IMR-90 (cell line): ENCODE data around the gene HOXC12. TPM values are rescaled to one million over a fixed set of nuclear protein-coding genes. Genes with fewer than 3 reads are reported as not detected.

ENCODE experiments used
- ATAC-seq: fragments of 200-7000 bp; cut with Tn5 transposase; 2 replicates; pipeline ENCODE4 v1.9.1; 2020; ENCODE audit warnings: low read depth, mild to moderate bottlenecking, moderate library complexity
- BruUV-seq: library from RNA; stranded (reverse); fragments of 400-500 nt; replicated peaks from 2 replicates; lab custom pipeline; 2021; lab: Mats Ljungman, UMichigan
- CTCF ChIA-PET: fragments of 300-600 bp; formaldehyde crosslinking; extraction: SDS; loops from one replicate; lab custom pipeline; 2021; ENCODE audit warnings: antibody characterized with exemption; lab: Yijun Ruan, JAX
- POLR2A ChIA-PET: fragments of 300-600 bp; sonication (Branson Sonifier 250); formaldehyde crosslinking; loops from one replicate; lab custom pipeline; 2022; ENCODE audit warnings: antibody characterized with exemption; ENCODE audit not compliant: unreplicated experiment; lab: Charles Lee
- DNase-seq: peaks from one replicate; pipeline ENCODE4 v3.0.0; 2013
- H2AFZ ChIP-seq: replicated peaks from 2 replicates; pipeline ENCODE3; 2013; ENCODE audit warnings: low read length, mild to moderate bottlenecking; ENCODE audit not compliant: poor library complexity
- H2AK5ac ChIP-seq: 2 replicates; pipeline ENCODE4 v1.6.1; 2013; ENCODE audit warnings: low read depth, low read length, inconsistent platforms
- H2AK9ac ChIP-seq: replicated peaks from 2 replicates; pipeline ENCODE3; 2013; ENCODE audit warnings: mild to moderate bottlenecking, low read depth, low read length, moderate library complexity; ENCODE audit not compliant: poor library complexity
- H2BK120ac ChIP-seq: 2 replicates; pipeline ENCODE4 v1.6.1; 2013; ENCODE audit warnings: low read depth, low read length, inconsistent platforms
- H2BK15ac ChIP-seq: 3 replicates; pipeline ENCODE4 v1.6.1; 2013; ENCODE audit warnings: low read depth, low read length, inconsistent platforms
- H2BK20ac ChIP-seq: 2 replicates; pipeline ENCODE4 v1.6.1; 2013; ENCODE audit warnings: low read depth, mild to moderate bottlenecking, inconsistent platforms, low read length, moderate library complexity
- H2BK5ac ChIP-seq: 2 replicates; pipeline ENCODE4 v1.6.1; 2013; ENCODE audit warnings: mild to moderate bottlenecking, low read depth, low read length, inconsistent platforms; ENCODE audit not compliant: poor library complexity, severe bottlenecking
- H3K14ac ChIP-seq: replicated peaks from 2 replicates; pipeline ENCODE4 v1.6.1; 2013; ENCODE audit warnings: low read depth, low read length, inconsistent platforms
- H3K18ac ChIP-seq: 2 replicates; pipeline ENCODE4 v1.6.1; 2013; ENCODE audit warnings: low read depth, low read length, control low read depth
- H3K23ac ChIP-seq: 2 replicates; pipeline ENCODE4 v1.6.1; 2013; ENCODE audit warnings: low read depth, low read length, inconsistent platforms
- H3K27ac ChIP-seq: 2 replicates; pipeline ENCODE4 v1.5.1; 2013; ENCODE audit warnings: mild to moderate bottlenecking, control low read depth, low read length; ENCODE audit not compliant: insufficient read depth
- H3K27me3 ChIP-seq: 2 replicates; pipeline ENCODE4 v1.6.1; 2013; ENCODE audit warnings: low read length; ENCODE audit not compliant: control insufficient read depth, insufficient read depth
- H3K36me3 ChIP-seq: 2 replicates; pipeline ENCODE4 v1.6.1; 2013; ENCODE audit warnings: low read length, mixed read lengths; ENCODE audit not compliant: control insufficient read depth, insufficient read depth
- H3K4ac ChIP-seq: 2 replicates; pipeline ENCODE4 v1.6.1; 2013; ENCODE audit warnings: low read depth, low read length, inconsistent platforms
- H3K4me1 ChIP-seq: 2 replicates; pipeline ENCODE4 v1.6.1; 2013; ENCODE audit warnings: low read length, mixed read lengths; ENCODE audit not compliant: control insufficient read depth, insufficient read depth
- H3K4me2 ChIP-seq: 2 replicates; pipeline ENCODE4 v1.6.1; 2013; ENCODE audit warnings: low read depth, mild to moderate bottlenecking, control low read depth, low read length, moderate library complexity
- H3K4me3 ChIP-seq: 2 replicates; pipeline ENCODE4 v1.5.1; 2013; ENCODE audit warnings: low read depth, mild to moderate bottlenecking, control low read depth, low read length, moderate library complexity; ENCODE audit not compliant: insufficient read depth
- H3K56ac ChIP-seq: 2 replicates; pipeline ENCODE4 v1.6.1; 2013; ENCODE audit warnings: low read length, inconsistent platforms; ENCODE audit not compliant: insufficient read depth; ENCODE audit errors: extremely low read depth
- H3K79me1 ChIP-seq, 2 experiments: 2 replicates each; pipeline ENCODE4 v1.6.1; 2013; ENCODE audit warnings: low read length in 2 of 2, inconsistent platforms in 1 of 2, low read depth in 1 of 2
- H3K9ac ChIP-seq: 2 replicates; pipeline ENCODE4 v1.6.1; 2013; ENCODE audit warnings: low read depth, low read length, control low read depth
- H3K9me1 ChIP-seq: 2 replicates; pipeline ENCODE4 v1.6.1; 2013; ENCODE audit warnings: low read length, inconsistent platforms; ENCODE audit not compliant: insufficient read depth
- H3K9me3 ChIP-seq: 2 replicates; pipeline ENCODE4 v1.6.1; 2013; ENCODE audit warnings: low read length; ENCODE audit not compliant: control insufficient read depth, insufficient read depth
- H4K20me1 ChIP-seq: 2 replicates; pipeline ENCODE4 v1.6.1; 2013; ENCODE audit warnings: low read length, inconsistent platforms; ENCODE audit not compliant: insufficient read depth
- H4K5ac ChIP-seq: 2 replicates; pipeline ENCODE4 v1.6.1; 2013; ENCODE audit warnings: mild to moderate bottlenecking, low read depth, low read length, control low read depth
- H4K8ac ChIP-seq, 2 experiments: 2 replicates each; pipeline ENCODE4 v1.6.1; 2013; ENCODE audit warnings: low read depth in 2 of 2, low read length in 2 of 2, control low read depth in 1 of 2, inconsistent platforms in 1 of 2
- H4K91ac ChIP-seq: 2 replicates; pipeline ENCODE4 v1.6.1; 2013; ENCODE audit warnings: low read depth, low read length, inconsistent platforms; ENCODE audit not compliant: insufficient read depth
- BHLHE40 ChIP-seq: fragments of 150-350 bp; IDR thresholded peaks from 2 replicates; pipeline ENCODE4 v1.6.1; 2016; ENCODE audit warnings: mild to moderate bottlenecking, low read depth, low read length
- CEBPB ChIP-seq: IDR thresholded peaks from 2 replicates; pipeline ENCODE4 v1.6.1; 2012; ENCODE audit warnings: low read depth, low read length, improper control_type of control experiment
- CHD1 ChIP-seq: IDR thresholded peaks from 2 replicates; pipeline ENCODE4 v1.6.1; 2012; ENCODE audit warnings: low read depth, low read length, improper control_type of control experiment
- CTCF ChIP-seq: conservative IDR thresholded peaks from 2 replicates; pipeline ENCODE4 v1.5.1; 2012; ENCODE audit warnings: mild to moderate bottlenecking, low read depth, low read length, improper control_type of control experiment
- ELK1 ChIP-seq: fragments of 150-350 bp; IDR thresholded peaks from 2 replicates; pipeline ENCODE4 v1.6.1; 2016; ENCODE audit warnings: low read depth, mild to moderate bottlenecking, low read length, moderate library complexity, borderline replicate concordance
- FOS ChIP-seq: fragments of 150-350 bp; IDR thresholded peaks from 2 replicates; pipeline ENCODE4 v1.6.1; 2016; ENCODE audit warnings: low read depth, low read length
- MAFK ChIP-seq: IDR thresholded peaks from 2 replicates; pipeline ENCODE4 v1.6.1; 2012; ENCODE audit warnings: low read depth, low read length, improper control_type of control experiment
- MXI1 ChIP-seq: IDR thresholded peaks from 2 replicates; pipeline ENCODE4 v1.6.1; 2012; ENCODE audit warnings: low read depth, mild to moderate bottlenecking, low read length, moderate library complexity, borderline replicate concordance
- NFE2L2 ChIP-seq: fragments of 150-350 bp; IDR thresholded peaks from 2 replicates; pipeline ENCODE4 v1.6.1; 2016; ENCODE audit warnings: low read depth, mild to moderate bottlenecking, low read length
- POLR2A ChIP-seq: IDR thresholded peaks from 2 replicates; pipeline ENCODE4 v1.6.1; 2012; ENCODE audit warnings: mild to moderate bottlenecking, low read depth, low read length
- RCOR1 ChIP-seq: IDR thresholded peaks from 2 replicates; pipeline ENCODE4 v1.6.1; 2012; ENCODE audit warnings: mild to moderate bottlenecking, low read length, improper control_type of control experiment; ENCODE audit not compliant: insufficient replicate concordance
- RFX5 ChIP-seq: IDR thresholded peaks from 2 replicates; pipeline ENCODE4 v1.8.0; 2012; ENCODE audit warnings: low read depth, mild to moderate bottlenecking, low read length, moderate library complexity
- WGBS, 2 experiments: methylation state at CpG; one replicate each; pipeline versions ENCODE4 v1.1.5 to v1.1.7; 2013; ENCODE audit warnings: missing lambda C conversion rate in 2 of 2; ENCODE audit not compliant: insufficient read length in 1 of 2; ENCODE audit errors: extremely low coverage in 2 of 2; 5-methylcytosine and 5-hydroxymethylcytosine counted together
- dilution Hi-C: fragments of 300-500 bp; cut with HindIII; formaldehyde crosslinking; loops from one replicate; pipeline ENCODE4 v1.14.3; 2018; ENCODE audit warnings: low sequenced_read_pairs; ENCODE audit not compliant: unreplicated experiment
- in situ Hi-C: fragments of 300-500 bp; cut with MboI; formaldehyde crosslinking; loops from 3 replicates; pipeline ENCODE4 v1.14.3; 2019; ENCODE audit warnings: low sequenced_read_pairs, inconsistent platforms, mixed read lengths
- intact Hi-C: fragments of 100-400 bp; cut with micrococcal nuclease; formaldehyde crosslinking; loops from 2 replicates; pipeline ENCODE4 v1.10.0; 2022
- polyA plus RNA-seq, 3 experiments: library from polyadenylated mRNA; depleted of rRNA; stranded (reverse); fragments of >200 nt; gene quantifications; 2 replicates each; pipeline ENCODE4 v1.2.3, GENCODE V29; 2012; ENCODE audit warnings: low replicate concordance in 1 of 3
- total RNA-seq: library from RNA; depleted of rRNA; stranded (reverse); fragments of >200 nt; gene quantifications from 2 replicates; pipeline ENCODE4 v1.2.3, GENCODE V29; 2012

Gene HOXC12
- total and polyA plus RNA-seq, 2 of the 4 experiments (the other 2 are of a cell fraction), result not detected

GRCh38 chr12:53994264-53995001, 39.7 kb downstream of the HOXC12 start:
- no peak overlapping the region for H3K4me2 ChIP-seq
- peaks cover 98% of the 10 kb centered on the region for H3K27me3 ChIP-seq
- H2BK5ac ChIP-seq, result no peak overlapping the region
- TF ChIP-seq MXI1 (no peak), CHD1 (no peak), POLR2A (no peak), RCOR1 (no peak), FOS (no peak), RFX5 (no peak), CEBPB (no peak), MAFK (no peak), BHLHE40 (no peak), CTCF (no peak), NFE2L2 (no peak), ELK1 (no peak)
- no peak overlapping the region for H4K8ac ChIP-seq
- H3K9me3 ChIP-seq, result peaks cover 19% of the 10 kb centered on the region
- H3K56ac ChIP-seq, result no peak overlapping the region
- H2AK9ac ChIP-seq, result peak overlapping the region; percentile 14
- no peak overlapping the region for H4K91ac ChIP-seq
- no peak overlapping the region for H2AK5ac ChIP-seq
- no peak overlapping the region for H3K23ac ChIP-seq
- H3K14ac ChIP-seq, result no peak overlapping the region
- 8% methylated on average over 25 of the region's 60 CpGs; no CpG with 5 or more reads in 1 of the 2 experiments for WGBS, 2 experiments
- H2BK120ac ChIP-seq, result no peak overlapping the region
- CTCF ChIA-PET, result no interaction called here
- DNase-seq (no peak), ATAC-seq (no peak; the same call in 1 of the 2 replicates)
- H3K9me1 ChIP-seq, result no peaks in the 10 kb centered on the region
- H2AFZ ChIP-seq, result no peak overlapping the region
- H3K79me1 ChIP-seq, result no peaks in the 10 kb centered on the region
- no peak overlapping the region for H2BK15ac ChIP-seq
- in situ Hi-C loops, result loop anchor here (10.0 kb wide), 2 partner anchors 230 to 380 kb away; no protein-coding TSS in a partner anchor
- H3K4me3 ChIP-seq, result no peak overlapping the region
- H3K4me1 ChIP-seq, result peaks cover 2% of the 10 kb centered on the region; the same call in 1 of the 2 replicates
- POLR2A ChIA-PET, result no interaction called here
- H4K20me1 ChIP-seq, result no peaks in the 10 kb centered on the region; the same call in 1 of the 2 replicates
- H2BK20ac ChIP-seq, result no peak overlapping the region
- no peak overlapping the region for H3K27ac ChIP-seq
- H3K4ac ChIP-seq, result no peak overlapping the region
- BruUV-seq, result no TSS peak
- no peak overlapping the region for H3K18ac ChIP-seq
- intact Hi-C loops, result no loop called here
- H3K9ac ChIP-seq, result no peak overlapping the region
- no peaks in the 10 kb centered on the region for H3K36me3 ChIP-seq
- no peak overlapping the region for H4K5ac ChIP-seq
- dilution Hi-C loops, result no loop called here
